Pancreas (tissue), 10 donors: ENCODE results near the gene ATXN10. TPM values are rescaled to one million over a fixed set of nuclear protein-coding genes. Genes with fewer than 3 reads are reported as not detected.

ENCODE experiments used
- ATAC-seq, 4 donors: fragments of 200-7000 bp; cut with Tn5 transposase; one replicate each; pipeline versions ENCODE4 v1.8.0 to v1.9.1; 2020; ENCODE audit warnings: mild to moderate bottlenecking in 4 of 4, moderate library complexity in 4 of 4
- DNase-seq, 6 donors: peaks; one replicate each; pipeline ENCODE4 v3.0.0-alpha.2; 2020
- FAIRE-seq: peaks from 2 replicates; lab custom pipeline; 2012; peaks lifted over from hg19 to GRCh38; lab: Jason Lieb, UNC
- H3K27ac ChIP-seq, 4 donors: fragments of 200-600 bp; sonication (generic); 1 replicate in 3 of 4; 2 replicates in 1 of 4; pipeline versions ENCODE4 v1.5.0 to v1.8.0; 2020
- H3K27me3 ChIP-seq, 4 donors: fragments of 200-600 bp; one replicate each; pipeline ENCODE4 v1.8.0; 2021
- H3K36me3 ChIP-seq, 3 donors: fragments of 200-600 bp; sonication (generic) in 1 of 3; one replicate each; pipeline versions ENCODE4 v1.5.0 to v1.8.0; 2020 to 2021
- H3K4me1 ChIP-seq, 3 donors: fragments of 200-600 bp; one replicate each; pipeline ENCODE4 v1.8.0; 2021
- H3K4me3 ChIP-seq, 4 donors: fragments of 200-600 bp; sonication (generic) in 2 of 4; one replicate each; pipeline versions ENCODE4 v1.5.0 to v1.8.0; 2020 to 2021
- H3K9me3 ChIP-seq, 4 donors: fragments of 200-600 bp; one replicate each; pipeline ENCODE4 v1.8.0; 2021
- CTCF ChIP-seq, 4 donors: fragments of 200-600 bp; sonication (generic) in 3 of 4; IDR thresholded peaks; one replicate each; pipeline versions ENCODE4 v1.5.0 to v1.8.0; 2021; ENCODE audit warnings: antibody characterized with exemption in 4 of 4
- WGBS, 2 donors: extraction: QIAGEN DNeasy Blood & Tissue Kit; methylation state at CpG; one replicate each; pipeline ENCODE4 v1.1.7; 2013; 5-methylcytosine and 5-hydroxymethylcytosine counted together
- intact Hi-C, 3 donors: fragments of 100-400 bp; cut with DNase I; formaldehyde crosslinking; loops; one replicate each; pipeline versions ENCODE4 v1.11.1 to v1.14.2; 2022
- polyA plus RNA-seq, 2 donors: library from polyadenylated mRNA; stranded (reverse); fragments of 200-250 nt; gene quantifications; one replicate each; pipeline ENCODE4 v1.2.3, GENCODE V29; 2013
- total RNA-seq, 6 donors: library from RNA; stranded (reverse); fragmentation: NEBNext Ultra II Directional in 4 of 6; extraction: Animal tissue kit (Norgen Biotek cat#: 25700) in 4 of 6; gene quantifications; one replicate each; pipeline versions ENCODE4 v1.2.1 to v1.2.4, GENCODE V29; 2021 to 2023
- donor health status: healthy with polysubstance abuse.
- donor health status: DM: no; HTN: no; CAD: no; lungs with moderate emphysema.
- donor health status: DM: no; HTN: no; CAD: no.
- donor health status: control.
- donor health status: control.
- donor health status: Bipolar disorder and iron deficiency.
- donor health status: DM: yes; HTN: yes; CAD: no.
- donor health status: DM: no; HTN: no; CAD: no.
- donor health status: DM: no; HTN: no; CAD: no.
- donor health status: DM: yes; HTN: yes; CAD: no.

The ATXN10 gene
- total and polyA plus RNA-seq, 8 donors: 19.1 to 75.1 (median 62.4) TPM

- ATAC-seq (no peak), FAIRE-seq (no peak), DNase-seq (no peak)
- H3K9me3 ChIP-seq: no peaks in the 10 kb centered on the region
- H3K4me3 ChIP-seq: no peak overlapping the region
- WGBS, 2 donors: 68 to 73% methylated on average over 5 of the region's 5 CpGs
- H3K4me1 ChIP-seq: no peaks in the 10 kb centered on the region
- peaks cover 0 to 14% (median 0%) of the 10 kb centered on the region in 3 donors for H3K36me3 ChIP-seq
- H3K27me3 ChIP-seq: no peaks in the 10 kb centered on the region
- H3K27ac ChIP-seq: no peak overlapping the region
- no peak for TF ChIP-seq CTCF (IDR thresholded peaks at IDR 0.05)
- intact Hi-C loops: no loop called here
Observed at GRCh38 chr22:45845076-45845487, 173.4 kb downstream of the ATXN10 start.

GRCh38 chr22:45846952-45847351 is 175.3 kb downstream of the ATXN10 start:
- no peak for DNase-seq
- H3K27ac ChIP-seq: no peak overlapping the region
- no peak for ATAC-seq
- no peak overlapping the region for H3K4me3 ChIP-seq
- peaks cover 0 to 17% (median 0%) of the 10 kb centered on the region in 3 donors for H3K36me3 ChIP-seq
- H3K9me3 ChIP-seq: no peaks in the 10 kb centered on the region
- H3K4me1 ChIP-seq: no peaks in the 10 kb centered on the region
- no peaks in the 10 kb centered on the region for H3K27me3 ChIP-seq
- WGBS, 2 donors: 95 to 96% methylated on average over 3 of the region's 3 CpGs
- intact Hi-C loops: no loop called here
- FAIRE-seq: no peak
- TF ChIP-seq CTCF (IDR thresholded peaks at IDR 0.05): no peak

GRCh38 chr22:45848904-45849303 is 177.3 kb downstream of the ATXN10 start:
- H3K4me3 ChIP-seq: no peak overlapping the region
- TF ChIP-seq CTCF (IDR thresholded peaks at IDR 0.05): no peak
- H3K27me3 ChIP-seq: no peaks in the 10 kb centered on the region
- no peak overlapping the region for H3K27ac ChIP-seq
- intact Hi-C loops: no loop called here
- no peak for FAIRE-seq
- H3K36me3 ChIP-seq: peaks cover 0 to 12% (median 0%) of the 10 kb centered on the region in 3 donors
- WGBS, 2 donors: 96 to 100% methylated on average over 2 of the region's 2 CpGs
- no peak for DNase-seq
- no peaks in the 10 kb centered on the region for H3K4me1 ChIP-seq
- H3K9me3 ChIP-seq: no peaks in the 10 kb centered on the region
- no peak for ATAC-seq

- 96% methylated on average over 2 of the region's 2 CpGs for WGBS, 2 donors
- ATAC-seq (no peak), FAIRE-seq (no peak), DNase-seq (no peak)
- H3K4me1 ChIP-seq: no peaks in the 10 kb centered on the region
- intact Hi-C loops: no loop called here
- H3K27me3 ChIP-seq: no peaks in the 10 kb centered on the region
- no peaks in the 10 kb centered on the region for H3K9me3 ChIP-seq
- no peak for TF ChIP-seq CTCF (IDR thresholded peaks at IDR 0.05)
- no peak overlapping the region for H3K4me3 ChIP-seq
- H3K27ac ChIP-seq: no peak overlapping the region
- H3K36me3 ChIP-seq: peaks cover 0 to 21% (median 0%) of the 10 kb centered on the region in 3 donors
Observed at GRCh38 chr22:45852826-45853225, 181.2 kb downstream of the ATXN10 start.

- FAIRE-seq: no peak
- Histone ChIP-seq H3K27ac (no peak overlapping the region), H3K36me3 (peaks cover 0 to 21% (median 0%) of the 10 kb centered on the region in 3 donors), H3K9me3 (no peaks in the 10 kb centered on the region), H3K4me1 (no peaks in the 10 kb centered on the region), H3K4me3 (no peak overlapping the region), H3K27me3 (no peaks in the 10 kb centered on the region)
- no peak for DNase-seq
- intact Hi-C loops: no loop called here
- ATAC-seq: no peak
- WGBS, 2 donors: 92 to 93% methylated on average over 2 of the region's 2 CpGs
- no peak for TF ChIP-seq CTCF (IDR thresholded peaks at IDR 0.05)
Observed at GRCh38 chr22:45855961-45856360, 184.3 kb downstream of the ATXN10 start.
